ENCODE results near the gene ZNF277.

The ZNF277 gene

GRCh38 chr7:112362053-112362650, 155.7 kb downstream of the ZNF277 start:
- ATAC-seq (ENCODE audit: low read depth) (no peak), DNase-seq (ENCODE audit: low spot score) (no peak)
- Histone ChIP-seq H3K27ac (ENCODE audit: poor library complexity, severe bottlenecking) (no peak overlapping the region), H3K9me3 (ENCODE audit: severe bottlenecking) (no peaks in the 10 kb centered on the region), H3K4me1 (ENCODE audit: insufficient read depth, poor library complexity, severe bottlenecking) (no peaks in the 10 kb centered on the region), H3K4me3 (ENCODE audit: severe bottlenecking) (no peak overlapping the region), H3K36me3 (ENCODE audit: low read depth) (no peaks in the 10 kb centered on the region), H3K27me3 (ENCODE audit: insufficient read depth, poor library complexity, severe bottlenecking) (no peaks in the 10 kb centered on the region)
- TF ChIP-seq, protein P1, sequence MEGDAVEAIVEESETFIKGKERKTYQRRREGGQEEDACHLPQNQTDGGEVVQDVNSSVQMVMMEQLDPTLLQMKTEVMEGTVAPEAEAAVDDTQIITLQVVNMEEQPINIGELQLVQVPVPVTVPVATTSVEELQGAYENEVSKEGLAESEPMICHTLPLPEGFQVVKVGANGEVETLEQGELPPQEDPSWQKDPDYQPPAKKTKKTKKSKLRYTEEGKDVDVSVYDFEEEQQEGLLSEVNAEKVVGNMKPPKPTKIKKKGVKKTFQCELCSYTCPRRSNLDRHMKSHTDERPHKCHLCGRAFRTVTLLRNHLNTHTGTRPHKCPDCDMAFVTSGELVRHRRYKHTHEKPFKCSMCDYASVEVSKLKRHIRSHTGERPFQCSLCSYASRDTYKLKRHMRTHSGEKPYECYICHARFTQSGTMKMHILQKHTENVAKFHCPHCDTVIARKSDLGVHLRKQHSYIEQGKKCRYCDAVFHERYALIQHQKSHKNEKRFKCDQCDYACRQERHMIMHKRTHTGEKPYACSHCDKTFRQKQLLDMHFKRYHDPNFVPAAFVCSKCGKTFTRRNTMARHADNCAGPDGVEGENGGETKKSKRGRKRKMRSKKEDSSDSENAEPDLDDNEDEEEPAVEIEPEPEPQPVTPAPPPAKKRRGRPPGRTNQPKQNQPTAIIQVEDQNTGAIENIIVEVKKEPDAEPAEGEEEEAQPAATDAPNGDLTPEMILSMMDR (IDR thresholded peaks at IDR 0.05; ENCODE audit: poor library complexity, severe bottlenecking), result no peak

- H3K27me3 ChIP-seq (ENCODE audit: insufficient read depth, poor library complexity, severe bottlenecking), result no peaks in the 10 kb centered on the region
- no peak for DNase-seq (ENCODE audit: low spot score)
- H3K36me3 ChIP-seq (ENCODE audit: low read depth), result no peaks in the 10 kb centered on the region
- H3K9me3 ChIP-seq (ENCODE audit: severe bottlenecking), result no peaks in the 10 kb centered on the region
- no peak overlapping the region for H3K27ac ChIP-seq (ENCODE audit: poor library complexity, severe bottlenecking)
- TF ChIP-seq, protein P1 (IDR thresholded peaks at IDR 0.05; ENCODE audit: poor library complexity, severe bottlenecking), result no peak
- ATAC-seq (ENCODE audit: low read depth), result no peak
- H3K4me1 ChIP-seq (ENCODE audit: insufficient read depth, poor library complexity, severe bottlenecking), result no peaks in the 10 kb centered on the region
- no peak overlapping the region for H3K4me3 ChIP-seq (ENCODE audit: severe bottlenecking)
These were observed 156.2 kb downstream of the ZNF277 start for GRCh38 chr7:112362731-112363131.

DNA sequence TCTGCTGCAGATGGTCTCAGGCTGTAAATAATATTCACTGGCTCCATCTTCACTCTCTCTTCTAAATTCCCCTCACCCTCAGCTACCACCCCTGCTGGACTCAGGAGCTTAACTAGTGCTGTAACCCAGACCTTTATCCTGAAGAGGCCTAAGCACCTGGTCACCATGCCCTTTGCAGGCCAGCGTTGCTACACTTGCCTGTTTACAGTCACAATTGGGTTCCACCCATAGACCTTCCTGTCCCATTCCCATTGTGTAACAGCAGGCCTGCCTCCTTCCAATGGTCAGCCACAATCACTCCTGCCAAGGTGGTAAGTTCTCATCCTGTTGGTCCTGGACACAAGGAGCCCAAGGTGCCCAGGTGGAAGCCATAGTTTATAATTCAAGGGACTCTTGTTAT, 157.9 kb downstream of the ZNF277 start:
- no peak overlapping the region for H3K27ac ChIP-seq (ENCODE audit: poor library complexity, severe bottlenecking)
- H3K9me3 ChIP-seq (ENCODE audit: severe bottlenecking), result no peaks in the 10 kb centered on the region
- no peak for DNase-seq (ENCODE audit: low spot score)
- ATAC-seq (ENCODE audit: low read depth), result no peak
- H3K4me1 ChIP-seq (ENCODE audit: insufficient read depth, poor library complexity, severe bottlenecking), result no peaks in the 10 kb centered on the region
- TF ChIP-seq, protein P1 (IDR thresholded peaks at IDR 0.05; ENCODE audit: poor library complexity, severe bottlenecking), result no peak
- no peak overlapping the region for H3K4me3 ChIP-seq (ENCODE audit: severe bottlenecking)
- H3K36me3 ChIP-seq (ENCODE audit: low read depth), result no peaks in the 10 kb centered on the region
- H3K27me3 ChIP-seq (ENCODE audit: insufficient read depth, poor library complexity, severe bottlenecking), result no peaks in the 10 kb centered on the region

DNA sequence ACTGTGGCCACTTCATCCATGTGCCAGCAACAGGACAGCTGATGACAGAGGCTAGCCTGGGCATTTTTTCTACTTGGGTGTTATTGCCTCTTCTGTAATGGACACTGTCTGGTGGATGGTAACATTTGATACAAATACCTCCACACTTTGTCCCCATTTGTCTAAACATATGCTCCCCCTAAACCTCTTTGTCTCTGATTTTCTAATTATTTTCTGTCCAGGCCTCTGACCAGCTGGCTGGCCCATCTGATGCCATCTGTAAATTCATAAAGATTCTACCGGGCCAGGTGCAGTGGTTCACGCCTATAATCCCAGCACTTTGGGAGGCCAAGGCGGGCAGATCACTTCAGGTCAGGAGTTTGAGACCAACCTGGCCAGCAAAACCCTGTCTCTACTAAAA, 159.1 kb downstream of the ZNF277 start:
- no peak for DNase-seq (ENCODE audit: low spot score)
- Histone ChIP-seq H3K4me3 (ENCODE audit: severe bottlenecking) (no peak overlapping the region), H3K27ac (ENCODE audit: poor library complexity, severe bottlenecking) (no peak overlapping the region), H3K36me3 (ENCODE audit: low read depth) (no peaks in the 10 kb centered on the region), H3K9me3 (ENCODE audit: severe bottlenecking) (no peaks in the 10 kb centered on the region), H3K4me1 (ENCODE audit: insufficient read depth, poor library complexity, severe bottlenecking) (no peaks in the 10 kb centered on the region), H3K27me3 (ENCODE audit: insufficient read depth, poor library complexity, severe bottlenecking) (no peaks in the 10 kb centered on the region)
- TF ChIP-seq, protein P1 (IDR thresholded peaks at IDR 0.05; ENCODE audit: poor library complexity, severe bottlenecking), result no peak
- ATAC-seq (ENCODE audit: low read depth), result no peak

- ATAC-seq (ENCODE audit: low read depth) (no peak), DNase-seq (ENCODE audit: low spot score) (no peak)
- no peaks in the 10 kb centered on the region for H3K4me1 ChIP-seq (ENCODE audit: insufficient read depth, poor library complexity, severe bottlenecking)
- H3K27ac ChIP-seq (ENCODE audit: poor library complexity, severe bottlenecking), result no peak overlapping the region
- no peaks in the 10 kb centered on the region for H3K36me3 ChIP-seq (ENCODE audit: low read depth)
- no peaks in the 10 kb centered on the region for H3K27me3 ChIP-seq (ENCODE audit: insufficient read depth, poor library complexity, severe bottlenecking)
- no peaks in the 10 kb centered on the region for H3K9me3 ChIP-seq (ENCODE audit: severe bottlenecking)
- TF ChIP-seq, protein P1 (IDR thresholded peaks at IDR 0.05; ENCODE audit: poor library complexity, severe bottlenecking), result no peak
- H3K4me3 ChIP-seq (ENCODE audit: severe bottlenecking), result no peak overlapping the region
These were observed 160.4 kb downstream of the ZNF277 start for GRCh38 chr7:112366886-112367285.
